Measurements from ENCODE around the gene ASTL.

The ASTL gene

GRCh38 chr2:96111257-96111640 lies 27.1 kb downstream of the ASTL start:
- DNase-seq: no peak

GRCh38 chr2:96110621-96111256 lies 27.6 kb downstream of the ASTL start:
- no peak for DNase-seq

- DNase-seq: no peak
Measured at GRCh38 chr2:96109931-96110511, 28.3 kb downstream of the ASTL start.

GRCh38 chr2:96109361-96109680 lies 29.0 kb downstream of the ASTL start:
- no peak for DNase-seq

- DNase-seq: no peak
Measured at GRCh38 chr2:96108541-96109360, 29.6 kb downstream of the ASTL start.

- DNase-seq: no peak
Measured at GRCh38 chr2:96108151-96108540, 30.2 kb downstream of the ASTL start.

- DNase-seq: no peak
Measured at GRCh38 chr2:96107708-96108065, 30.6 kb downstream of the ASTL start.

GRCh38 chr2:96106991-96107707 lies 31.2 kb downstream of the ASTL start:
- no peak for DNase-seq

GRCh38 chr2:96105994-96106715 lies 32.1 kb downstream of the ASTL start:
- DNase-seq: no peak

- no peak for DNase-seq
Measured at GRCh38 chr2:96105152-96105915, 33.0 kb downstream of the ASTL start.

GRCh38 chr2:96104487-96104861 lies 33.8 kb downstream of the ASTL start:
- no peak for DNase-seq

- DNase-seq: no peak
Measured at GRCh38 chr2:96103761-96104486, 34.4 kb downstream of the ASTL start.

GRCh38 chr2:96103187-96103601 lies 35.1 kb downstream of the ASTL start:
- no peak for DNase-seq

- no peak for DNase-seq
Measured at GRCh38 chr2:96102596-96103186, 35.6 kb downstream of the ASTL start.

- DNase-seq: no peak
Measured at GRCh38 chr2:96100893-96101304, 37.4 kb downstream of the ASTL start.

GRCh38 chr2:96099861-96100798 lies 38.2 kb downstream of the ASTL start:
- DNase-seq: no peak

- no peak for DNase-seq
Measured at GRCh38 chr2:96098900-96099590, 39.3 kb downstream of the ASTL start.

- DNase-seq: no peak
Measured at GRCh38 chr2:96097951-96098823, 40.1 kb downstream of the ASTL start.

Measured in inflammatory macrophage treated with lipopolysaccharide for 4 hours (primary cell).